Activated CD4-positive, alpha-beta memory T cell treated with anti-CD3 and anti-CD28 coated beads for 36 hours (primary cell): ENCODE data around the gene CFAP99. TPM values are rescaled to one million over a fixed set of nuclear protein-coding genes. Genes with fewer than 3 reads are reported as not detected.

Experiments
- CTCF ChIA-PET: fragments of 350-600 bp; sonication (Branson Sonifier 250); formaldehyde crosslinking; loops from one replicate; lab custom pipeline; 2021; ENCODE audit warnings: antibody characterized with exemption, inconsistent platforms; lab: Charles Lee
- POLR2A ChIA-PET: fragments of 350-600 bp; sonication (Branson Sonifier 250); formaldehyde crosslinking; loops from one replicate; lab custom pipeline; 2021; ENCODE audit warnings: antibody characterized with exemption; lab: Charles Lee
- DNase-seq: peaks from one replicate; pipeline ENCODE4 v3.0.0-alpha.2; 2020
- H3K27ac Mint-ChIP-seq: one replicate; pipeline ENCODE4 v1.8.0; 2021; ENCODE audit warnings: mixed read lengths
- H3K27me3 Mint-ChIP-seq: one replicate; pipeline ENCODE4 v1.8.0; 2021; ENCODE audit warnings: mixed read lengths
- H3K36me3 Mint-ChIP-seq: one replicate; pipeline ENCODE4 v1.8.0; 2021; ENCODE audit warnings: mixed read lengths
- H3K4me1 Mint-ChIP-seq: one replicate; pipeline ENCODE4 v1.8.0; 2021; ENCODE audit warnings: low read depth, mixed read lengths
- H3K4me3 Mint-ChIP-seq: one replicate; pipeline ENCODE4 v1.8.0; 2021; ENCODE audit warnings: mild to moderate bottlenecking, mixed read lengths
- H3K9me3 Mint-ChIP-seq: one replicate; pipeline ENCODE4 v1.8.0; 2021; ENCODE audit warnings: mixed read lengths
- intact Hi-C: fragments of 100-400 bp; cut with micrococcal nuclease; formaldehyde crosslinking; loops from one replicate; pipeline ENCODE4 v1.15.1; 2023
- total RNA-seq, 2 experiments: library from RNA; stranded (reverse); gene quantifications; one replicate each; pipeline ENCODE4 v1.2.3, GENCODE V29; 2021

CFAP99 gene
- total RNA-seq, 2 experiments from 2014 or later = not detected

- Mint-ChIP-seq H3K27me3 (no peaks in the 10 kb centered on the region), H3K4me1 (peaks cover 7% of the 10 kb centered on the region), H3K36me3 (peaks cover 54% of the 10 kb centered on the region), H3K27ac (no peak overlapping the region), H3K4me3 (no peak overlapping the region), H3K9me3 (no peaks in the 10 kb centered on the region)
- DNase-seq = no peak
- intact Hi-C loops = no loop called here
- POLR2A ChIA-PET = no interaction called here
- CTCF ChIA-PET = no interaction called here
These were observed 91.8 kb downstream of the CFAP99 start for GRCh38 chr4:2510351-2511259.

GRCh38 chr4:2511645-2512131 lies 92.9 kb downstream of the CFAP99 start:
- Mint-ChIP-seq H3K4me3 (no peak overlapping the region), H3K27ac (no peak overlapping the region), H3K4me1 (peaks cover 7% of the 10 kb centered on the region), H3K36me3 (peaks cover 56% of the 10 kb centered on the region), H3K27me3 (no peaks in the 10 kb centered on the region), H3K9me3 (no peaks in the 10 kb centered on the region)
- POLR2A ChIA-PET = no interaction called here
- no peak for DNase-seq
- CTCF ChIA-PET = no interaction called here
- intact Hi-C loops = no loop called here

Other genes with a start within 250 kb of the CFAP99 start
- 10 to 100 TPM; 20.2 to 20.3 TPM for gene HAUS3, start 176.8 kb upstream of the CFAP99 start, total RNA-seq
- gene POLN, start 176.8 kb upstream of the CFAP99 start, total RNA-seq = 1 to 10 TPM; 2.7 to 4.0 TPM
- 1 to 10 TPM; 3.6 to 4.9 TPM for gene MXD4, start 156.8 kb upstream of the CFAP99 start, total RNA-seq
- gene ZFYVE28, start 310 bp upstream of the CFAP99 start, total RNA-seq = 10 to 100 TPM; 19.7 to 20.0 TPM
- 10 to 100 TPM; 84.6 to 90.3 TPM for gene RNF4, start 50.2 kb downstream of the CFAP99 start, total RNA-seq
- gene FAM193A, start 117.7 kb downstream of the CFAP99 start, total RNA-seq = 10 to 100 TPM; 21.7 to 22.6 TPM